Glutamatergic neuron (in vitro differentiated cells): Measurements from ENCODE around the gene SEC11C. TPM values are rescaled to one million over a fixed set of nuclear protein-coding genes. Genes with fewer than 3 reads are reported as not detected.

ENCODE experiments used
- DNase-seq: peaks from one replicate; pipeline ENCODE4 v3.0.0; 2022
- H3K27ac Mint-ChIP-seq: one replicate; pipeline ENCODE4 v1.8.0; 2020; ENCODE audit warnings: mild to moderate bottlenecking, mixed read lengths, inconsistent platforms; ENCODE audit not compliant: unreplicated experiment
- H3K27me3 Mint-ChIP-seq: one replicate; pipeline ENCODE4 v1.8.0; 2020; ENCODE audit warnings: mild to moderate bottlenecking, moderate library complexity, mixed read lengths, inconsistent platforms; ENCODE audit not compliant: unreplicated experiment
- H3K36me3 Mint-ChIP-seq: one replicate; pipeline ENCODE4 v1.8.0; 2020; ENCODE audit warnings: mild to moderate bottlenecking, mixed read lengths, inconsistent platforms; ENCODE audit not compliant: unreplicated experiment
- H3K4me1 Mint-ChIP-seq: one replicate; pipeline ENCODE4 v1.8.0; 2020; ENCODE audit warnings: mild to moderate bottlenecking, low read depth, mixed read lengths, inconsistent platforms; ENCODE audit not compliant: unreplicated experiment
- H3K4me3 Mint-ChIP-seq: one replicate; pipeline ENCODE4 v1.8.0; 2020; ENCODE audit warnings: mild to moderate bottlenecking, mixed read lengths, inconsistent platforms; ENCODE audit not compliant: unreplicated experiment
- H3K9me3 Mint-ChIP-seq: one replicate; pipeline ENCODE4 v1.8.0; 2020; ENCODE audit warnings: mild to moderate bottlenecking, moderate library complexity, mixed read lengths, inconsistent platforms; ENCODE audit not compliant: unreplicated experiment
- CTCF ChIP-seq: fragments of 200-600 bp; sonication (generic); IDR thresholded peaks from one replicate; pipeline ENCODE4 v1.5.0; 2021; ENCODE audit not compliant: partially characterized antibody, unreplicated experiment
- total RNA-seq: library from RNA; stranded (reverse); fragmentation: NEBNext Ultra II Directional; extraction: Animal tissue kit (Norgen Biotek cat#: 25700); gene quantifications from one replicate; pipeline ENCODE4 v1.2.1, GENCODE V29; 2021; ENCODE audit not compliant: unreplicated experiment

Gene SEC11C
- total RNA-seq, 1 donor from 2014 or later = 77.7 TPM

GRCh38 chr18:59143441-59143840 lies 3.8 kb downstream of the SEC11C start:
- Mint-ChIP-seq H3K9me3 (no peaks in the 10 kb centered on the region), H3K27ac (no peak overlapping the region), H3K4me3 (no peak overlapping the region), H3K4me1 (peaks cover 17% of the 10 kb centered on the region), H3K27me3 (no peaks in the 10 kb centered on the region), H3K36me3 (no peaks in the 10 kb centered on the region)
- no peak for DNase-seq
- no peak for TF ChIP-seq CTCF

- H3K4me1 Mint-ChIP-seq = peaks cover 17% of the 10 kb centered on the region
- TF ChIP-seq CTCF = no peak
- no peaks in the 10 kb centered on the region for H3K36me3 Mint-ChIP-seq
- no peak overlapping the region for H3K4me3 Mint-ChIP-seq
- no peak overlapping the region for H3K27ac Mint-ChIP-seq
- H3K9me3 Mint-ChIP-seq = no peaks in the 10 kb centered on the region
- no peaks in the 10 kb centered on the region for H3K27me3 Mint-ChIP-seq
- no peak for DNase-seq
These were observed 4.8 kb downstream of the SEC11C start for GRCh38 chr18:59144483-59144882.

GRCh38 chr18:59145055-59145454 lies 5.4 kb downstream of the SEC11C start:
- no peaks in the 10 kb centered on the region for H3K36me3 Mint-ChIP-seq
- peaks cover 17% of the 10 kb centered on the region for H3K4me1 Mint-ChIP-seq
- no peak overlapping the region for H3K27ac Mint-ChIP-seq
- H3K4me3 Mint-ChIP-seq = no peak overlapping the region
- H3K9me3 Mint-ChIP-seq = no peaks in the 10 kb centered on the region
- TF ChIP-seq CTCF = no peak
- H3K27me3 Mint-ChIP-seq = no peaks in the 10 kb centered on the region
- no peak for DNase-seq

GRCh38 chr18:59148192-59148591 lies 8.5 kb downstream of the SEC11C start:
- Mint-ChIP-seq H3K4me3 (no peak overlapping the region), H3K36me3 (no peaks in the 10 kb centered on the region), H3K27ac (no peak overlapping the region), H3K9me3 (no peaks in the 10 kb centered on the region), H3K27me3 (no peaks in the 10 kb centered on the region), H3K4me1 (no peaks in the 10 kb centered on the region)
- no peak for TF ChIP-seq CTCF
- DNase-seq = no peak

- H3K4me3 Mint-ChIP-seq = no peak overlapping the region
- no peaks in the 10 kb centered on the region for H3K36me3 Mint-ChIP-seq
- no peaks in the 10 kb centered on the region for H3K9me3 Mint-ChIP-seq
- DNase-seq = no peak
- no peak overlapping the region for H3K27ac Mint-ChIP-seq
- no peak for TF ChIP-seq CTCF
- no peaks in the 10 kb centered on the region for H3K4me1 Mint-ChIP-seq
- H3K27me3 Mint-ChIP-seq = no peaks in the 10 kb centered on the region
These were observed 9.3 kb downstream of the SEC11C start for GRCh38 chr18:59149007-59149406.
